ENCODE measurements around the gene NCSTN. TPM values are rescaled to one million over a fixed set of nuclear protein-coding genes. Genes with fewer than 3 reads are reported as not detected.
A peak's percentile ranks its signal among the peaks of the same experiment; 100 is the strongest.
"Not testable (repeated sequence)": the region's sequence is repeated elsewhere in the genome, so short reads cannot be mapped to it uniquely, and the experiment has no call there.

Gene NCSTN
- polyA plus RNA-seq, 4 donors = 116 to 173 (median 147) TPM

- no peak for DNase-seq (ENCODE audit: low read depth in 4 of 4, low spot score in 3 of 4)
These were observed 25.9 kb downstream of the NCSTN start for GRCh38 chr1:160369087-160369486.

- DNase-seq (ENCODE audit: low read depth in 4 of 4, low spot score in 3 of 4) = no peak
These were observed 27.6 kb downstream of the NCSTN start for GRCh38 chr1:160370561-160371345.

DNA sequence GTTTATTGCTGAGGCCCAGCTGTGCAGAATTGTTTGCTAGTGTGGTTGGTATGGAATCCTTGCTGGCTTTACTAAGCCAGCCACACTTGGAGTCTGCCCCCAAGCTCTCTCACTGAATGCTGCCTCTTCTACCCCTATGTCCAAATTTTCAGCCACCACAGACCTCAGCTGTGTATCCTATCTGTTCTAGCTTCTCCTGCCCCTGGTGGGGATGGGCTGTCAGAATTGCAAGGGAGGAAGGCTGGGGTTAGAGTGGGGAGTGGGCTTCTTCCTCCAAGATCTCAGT lies 28.1 kb downstream of the NCSTN start:
- DNase-seq (ENCODE audit: low read depth in 4 of 4, low spot score in 3 of 4) = no peak

DNA sequence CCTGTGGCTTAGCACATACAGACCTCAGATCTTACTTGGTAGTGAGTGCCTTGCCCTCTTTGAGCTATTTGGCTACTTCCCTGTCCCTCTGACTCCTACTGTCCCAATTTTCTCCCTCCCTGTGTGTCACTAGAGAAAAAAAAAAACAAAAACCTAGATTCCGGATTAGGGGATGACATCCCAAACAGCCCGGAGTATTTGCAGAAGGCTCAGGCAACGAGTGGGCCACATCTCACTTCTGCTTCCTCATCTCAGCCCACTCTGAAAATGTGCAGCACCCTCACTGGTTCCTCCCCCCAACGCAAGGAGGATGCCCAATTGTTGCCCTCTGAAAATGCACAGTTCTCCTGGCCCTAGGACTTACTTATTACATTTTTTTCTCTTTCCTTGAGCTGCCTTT lies 28.6 kb downstream of the NCSTN start:
- no peak for DNase-seq (ENCODE audit: low read depth in 4 of 4, low spot score in 3 of 4)

- DNase-seq (ENCODE audit: low read depth in 4 of 4, low spot score in 3 of 4) = no peak
These were observed 30.5 kb downstream of the NCSTN start for GRCh38 chr1:160373696-160374095.

DNA sequence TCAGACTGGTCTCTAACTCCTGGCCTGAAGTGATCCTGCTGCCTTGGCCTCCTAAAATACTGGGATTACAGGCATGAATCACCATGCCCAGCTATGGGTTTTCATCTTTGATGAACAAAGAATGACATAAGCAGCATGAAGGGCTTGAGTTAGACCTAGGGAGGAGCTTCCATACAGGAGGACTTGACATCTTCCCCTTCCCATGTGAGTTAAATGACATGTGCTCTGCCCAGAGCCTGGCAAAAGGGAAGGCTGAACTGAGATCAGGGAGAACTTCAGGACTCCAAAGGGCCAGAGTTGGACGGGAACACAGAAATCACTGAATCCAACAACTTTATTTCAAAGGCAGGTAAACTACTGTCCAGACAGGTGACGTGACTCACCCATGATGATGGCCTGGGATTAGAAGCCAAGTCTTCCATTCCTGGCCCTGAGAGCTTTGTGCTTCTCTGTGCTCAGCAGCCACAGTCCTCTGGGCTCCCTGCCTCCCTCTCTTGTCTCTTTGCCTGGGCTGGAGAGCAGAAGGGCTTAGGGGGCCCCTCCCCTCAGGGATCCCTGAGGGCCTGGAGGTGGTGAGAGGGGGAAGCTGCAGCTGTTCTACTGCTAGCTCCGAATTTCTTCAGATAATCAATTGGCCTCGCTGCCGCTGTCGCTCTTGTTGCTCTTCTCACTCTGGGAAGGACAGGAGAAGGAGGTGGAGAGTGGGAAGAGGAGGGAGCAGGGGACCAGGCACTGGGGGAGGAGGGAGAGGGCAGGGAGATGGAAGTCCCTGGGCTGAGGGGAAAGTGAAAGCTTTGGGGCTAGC lies 31.3 kb downstream of the NCSTN start:
- DNase-seq (ENCODE audit: low read depth in 4 of 4, low spot score in 3 of 4) = no peak

DNA sequence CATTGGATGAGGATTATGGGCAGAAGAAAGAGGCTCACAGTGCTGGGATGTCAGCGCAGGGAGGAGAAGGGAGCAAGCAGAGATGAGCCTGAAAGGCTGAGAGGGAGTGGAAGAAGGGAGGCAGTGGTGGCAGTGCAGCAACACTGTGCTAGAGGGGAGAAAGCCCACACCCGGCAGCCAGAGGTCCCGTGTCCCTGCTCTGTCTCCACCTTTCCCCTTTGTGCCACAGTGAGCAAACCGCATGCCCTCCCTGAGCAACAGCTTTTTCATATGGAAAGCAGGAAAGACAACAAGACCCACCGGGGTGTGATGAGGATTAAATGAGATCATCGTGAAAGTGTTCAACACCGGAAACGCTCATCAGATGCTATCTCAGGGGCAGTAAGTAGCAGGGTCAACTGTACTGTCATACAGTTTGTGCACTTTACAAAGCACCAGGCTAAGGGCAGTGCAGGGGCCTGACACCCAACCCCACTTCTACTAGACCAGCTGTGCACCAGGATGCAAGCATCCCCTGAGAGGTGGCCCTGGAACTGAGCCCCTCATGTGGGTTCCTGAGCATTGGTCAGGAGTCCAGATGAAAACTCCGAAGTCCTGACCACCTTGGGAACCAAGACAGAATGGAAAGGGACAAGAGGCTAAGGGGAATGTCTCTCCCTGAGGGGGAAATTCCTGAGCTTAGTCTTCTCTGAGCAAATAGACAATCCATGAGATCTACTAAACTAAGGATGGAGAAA lies 32.8 kb downstream of the NCSTN start:
- DNase-seq (ENCODE audit: low read depth in 4 of 4, low spot score in 3 of 4) = no peak

GRCh38 chr1:160376525-160377131 lies 33.4 kb downstream of the NCSTN start:
- peak in 3 of 4 donors; percentile 38 to 49 (median 39) for DNase-seq (ENCODE audit: low read depth in 4 of 4, low spot score in 3 of 4)

DNA sequence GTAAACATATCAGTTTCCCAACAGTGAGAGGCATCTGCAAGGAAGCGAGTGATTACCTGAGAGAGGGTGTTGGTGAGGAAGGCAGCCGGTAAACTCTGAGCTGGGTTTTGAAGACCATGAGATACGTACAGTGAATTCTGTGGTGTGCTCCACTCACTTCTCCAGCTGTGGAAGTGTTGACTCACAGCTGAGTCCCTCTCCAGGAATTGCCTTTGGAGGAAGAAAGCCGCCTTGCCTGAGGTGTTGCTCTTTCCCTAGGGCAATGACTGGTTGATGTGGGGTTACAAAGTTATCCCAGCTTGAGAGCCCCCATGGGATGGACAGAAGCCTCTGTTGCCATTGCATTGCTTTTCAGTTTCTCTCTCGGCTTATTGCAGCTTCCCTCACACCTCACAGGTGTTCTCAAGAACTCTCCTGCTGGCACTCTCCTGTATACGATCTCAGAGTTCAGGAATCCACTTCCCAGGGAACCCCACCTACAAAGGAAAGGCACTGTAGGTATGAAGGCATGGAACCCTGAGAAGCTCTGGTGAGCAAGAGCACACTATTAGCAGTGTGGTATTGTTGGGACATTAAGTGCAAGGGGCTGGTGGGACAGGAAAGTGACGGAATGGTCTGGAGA lies 34.5 kb downstream of the NCSTN start:
- DNase-seq (ENCODE audit: low read depth in 4 of 4, low spot score in 3 of 4) = no peak

DNA sequence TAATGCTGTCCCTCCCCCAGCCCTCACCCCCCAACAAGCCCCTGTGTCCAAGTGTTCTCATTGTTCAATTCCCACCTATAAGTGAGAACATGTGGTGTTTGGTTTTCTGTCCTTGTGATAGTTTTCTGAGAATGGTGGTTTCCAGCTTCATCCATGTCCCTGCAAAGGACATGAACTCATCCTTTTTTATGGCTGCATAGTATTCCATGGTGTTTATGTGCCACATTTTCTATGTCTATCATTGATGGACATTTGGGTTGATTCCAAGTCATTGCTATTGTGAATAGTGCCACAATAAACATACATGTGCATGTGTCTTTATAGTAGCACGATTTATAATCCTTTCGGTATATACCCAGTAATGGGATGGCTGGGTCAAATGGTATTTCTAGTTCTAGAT lies 41.6 kb downstream of the NCSTN start:
- DNase-seq (ENCODE audit: low read depth in 4 of 4, low spot score in 3 of 4) = not testable (repeated sequence)

- DNase-seq (ENCODE audit: low read depth in 4 of 4, low spot score in 3 of 4) = not testable (repeated sequence)
These were observed 45.2 kb downstream of the NCSTN start for GRCh38 chr1:160388406-160388805.

DNA sequence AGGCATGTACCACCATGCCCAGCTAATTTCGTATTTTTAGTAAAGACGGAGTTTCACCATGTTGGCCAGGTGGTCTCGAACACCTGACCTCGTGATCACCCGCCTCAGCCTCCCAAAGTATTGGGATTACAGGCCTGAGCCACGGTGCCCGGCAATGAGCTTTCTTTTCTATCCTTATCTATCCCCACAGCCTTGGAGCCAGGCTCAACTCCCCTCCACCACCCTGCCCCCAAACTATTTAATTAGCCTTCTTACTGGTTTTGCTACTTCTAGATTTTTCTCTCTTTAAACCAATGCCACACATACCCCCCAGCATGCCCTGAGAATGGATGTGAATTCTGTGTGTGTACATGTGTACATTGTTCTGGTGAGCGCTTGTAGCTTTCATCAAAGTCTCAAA lies 51.5 kb downstream of the NCSTN start:
- no peak for DNase-seq (ENCODE audit: low read depth in 4 of 4, low spot score in 3 of 4)

DNA sequence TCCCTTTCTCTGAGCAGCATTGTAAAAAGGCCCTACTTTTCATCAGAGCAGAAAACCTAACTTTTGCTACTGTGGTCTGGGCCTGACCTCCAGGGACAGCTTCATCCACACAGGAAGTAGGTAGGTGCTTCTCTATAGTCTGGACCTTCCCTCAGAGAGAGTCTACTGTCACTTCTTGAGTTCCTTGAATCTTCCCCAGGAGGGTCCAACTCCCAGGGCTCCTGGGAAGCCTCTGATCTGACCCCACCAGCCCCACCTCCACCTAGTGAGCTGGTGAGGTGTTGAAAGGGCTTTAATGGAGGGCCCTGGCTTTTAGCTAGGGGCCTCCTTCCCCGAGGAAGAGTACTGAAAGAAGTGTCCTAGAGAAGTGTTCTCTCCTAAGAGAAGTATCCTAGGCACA lies 54.5 kb downstream of the NCSTN start:
- DNase-seq (ENCODE audit: low read depth in 4 of 4, low spot score in 3 of 4) = no peak

DNA sequence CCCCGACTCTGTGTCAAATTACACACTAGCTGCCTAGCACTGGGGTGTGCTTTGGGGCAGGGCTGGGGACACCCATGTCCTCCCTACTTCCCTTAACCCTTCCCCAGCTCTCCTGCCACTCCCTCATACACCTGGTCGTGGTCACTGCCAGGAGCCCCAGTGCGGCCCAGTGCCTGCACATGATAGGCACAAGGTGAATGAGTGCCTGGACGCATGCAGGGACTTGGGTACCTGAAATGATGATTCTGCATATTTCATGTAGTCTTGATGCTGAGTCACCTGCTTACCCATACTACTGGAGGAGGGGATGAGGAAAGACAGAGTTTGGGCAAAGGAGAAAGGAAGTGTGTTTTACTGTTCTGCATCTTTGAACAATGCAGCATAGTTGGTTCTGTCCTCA lies 55.6 kb downstream of the NCSTN start:
- DNase-seq (ENCODE audit: low read depth in 4 of 4, low spot score in 3 of 4) = no peak

DNA sequence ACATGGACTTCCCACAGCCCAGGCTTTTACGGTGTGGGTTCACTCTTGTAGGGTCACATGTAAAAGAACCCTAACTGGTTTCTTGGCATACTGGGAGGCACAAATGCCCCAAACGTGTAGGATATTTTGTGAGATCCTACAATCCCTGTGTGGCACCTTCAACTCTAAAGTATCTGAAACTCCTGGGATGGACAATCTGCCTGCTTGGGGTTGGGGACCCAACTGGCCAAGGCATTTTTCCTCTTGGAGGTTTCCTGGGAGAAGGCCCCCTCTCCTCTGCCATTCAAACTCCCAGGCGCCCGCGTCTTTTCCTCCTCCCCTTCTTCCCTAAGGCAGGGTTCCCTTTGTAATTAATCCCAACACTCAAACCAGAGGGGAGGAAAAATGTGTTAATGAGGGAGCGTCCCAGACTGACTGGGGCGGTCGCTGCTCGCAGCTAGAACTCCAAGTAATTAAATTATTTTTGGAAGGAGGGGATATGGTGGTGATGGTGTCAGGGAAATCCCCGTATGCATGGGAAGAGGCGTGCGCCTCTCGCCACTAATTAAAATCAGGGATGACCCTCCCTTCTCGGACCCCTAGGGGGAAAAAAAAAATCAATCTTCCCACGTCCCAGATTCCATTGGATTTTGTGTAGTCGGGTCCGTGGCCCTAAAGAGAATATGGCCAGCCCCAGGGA lies 56.5 kb downstream of the NCSTN start:
- no peak for DNase-seq (ENCODE audit: low read depth in 4 of 4, low spot score in 3 of 4)

DNA sequence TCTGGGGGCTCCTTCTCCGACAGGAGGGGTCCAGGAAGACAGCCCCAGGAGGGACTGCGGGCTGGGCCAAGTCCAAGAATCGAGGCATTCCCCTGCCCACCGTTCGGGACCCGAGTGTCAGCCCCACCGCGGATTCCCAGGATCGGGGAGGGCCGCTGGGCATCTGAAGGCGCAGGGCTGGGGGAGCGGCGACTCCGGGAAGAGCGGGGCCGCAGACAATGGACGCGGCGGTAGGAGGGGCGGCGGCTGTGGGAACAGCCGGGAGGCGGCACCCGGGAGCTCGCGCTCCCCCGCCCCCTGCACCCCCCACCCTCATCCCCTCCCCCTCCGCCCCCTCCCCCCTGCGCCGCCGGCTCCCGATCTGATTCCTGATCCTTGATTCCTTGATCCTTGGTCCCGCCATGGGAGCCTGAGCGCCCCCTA lies 57.1 kb downstream of the NCSTN start, which contains the start of gene VANGL2:
VANGL2 (plus strand) TSS at position 342 of the 423 bp plus-strand sequence. CDS start 15,274 bp downstream, outside the sequence.
- DNase-seq (ENCODE audit: low read depth in 4 of 4, low spot score in 3 of 4) = peak in 3 of 4 donors; percentile 71 to 77 (median 76)

GRCh38 chr1:160400646-160401486 lies 57.7 kb downstream of the NCSTN start:
- DNase-seq (ENCODE audit: low read depth in 4 of 4, low spot score in 3 of 4) = no peak

GRCh38 chr1:160401487-160401805 lies 58.3 kb downstream of the NCSTN start:
- DNase-seq (ENCODE audit: low read depth in 4 of 4, low spot score in 3 of 4) = no peak
